HepG2 (cell line): ENCODE results near the gene ATP13A2. TPM values are rescaled to one million over a fixed set of nuclear protein-coding genes. Genes with fewer than 3 reads are reported as not detected.

Experiments
- ATAC-seq: fragments of 200-7000 bp; cut with Tn5 transposase; 3 replicates; pipeline ENCODE4 v1.9.1; 2020; ENCODE audit warnings: mild to moderate bottlenecking, moderate library complexity
- BruUV-seq: library from RNA; stranded (reverse); fragments of 400-500 nt; replicated peaks from 2 replicates; lab custom pipeline; 2021; lab: Mats Ljungman, UMichigan
- CTCF ChIA-PET: fragments of 300-600 bp; formaldehyde crosslinking; extraction: SDS; loops from one replicate; lab custom pipeline; 2021; ENCODE audit warnings: low total read pairs, inconsistent platforms, low intra/inter-chr PET ratio; lab: Yijun Ruan, JAX
- POLR2A ChIA-PET: fragments of 350-600 bp; sonication (Branson Sonifier 250); formaldehyde crosslinking; loops from one replicate; lab custom pipeline; 2020; ENCODE audit warnings: antibody characterized with exemption, inconsistent platforms; lab: Yijun Ruan, JAX
- DNase-seq: peaks from one replicate; pipeline ENCODE4 v3.0.0-alpha.2; 2015; ENCODE audit warnings: low spot score
- FAIRE-seq: peaks from 3 replicates; lab custom pipeline; 2011; peaks lifted over from hg19 to GRCh38; lab: Jason Lieb, UNC
- H2AFZ ChIP-seq: one replicate; pipeline ENCODE4 v1.6.1; 2011; ENCODE audit warnings: low read length, inconsistent platforms
- H3K27ac ChIP-seq: fragments of 300-600 bp; 3 replicates; pipeline ENCODE4 v1.8.0; 2011; ENCODE audit warnings: mixed run types, mild to moderate bottlenecking, mixed read lengths, low read length, inconsistent platforms; ENCODE audit not compliant: insufficient read depth; ENCODE audit errors: extremely low read length
- H3K27me3 ChIP-seq, 2 experiments: fragments of 200-600 bp in 1 of 2; 2 replicates in 1 of 2; 3 replicates in 1 of 2; pipeline versions ENCODE4 v1.6.0 to v1.8.0; 2011; ENCODE audit warnings: low read length in 2 of 2, mild to moderate bottlenecking in 2 of 2, moderate library complexity in 2 of 2, inconsistent platforms in 1 of 2; ENCODE audit not compliant: insufficient read depth in 2 of 2, control insufficient read depth in 1 of 2
- H3K36me3 ChIP-seq, 2 experiments: fragments of 200-600 bp in 1 of 2; replicated peaks in 1 of 2; 2 replicates in 1 of 2; 3 replicates in 1 of 2; pipeline versions ENCODE4 v1.5.1 to v1.8.0; 2011; ENCODE audit warnings: low read length in 2 of 2, inconsistent platforms in 1 of 2; ENCODE audit not compliant: insufficient read depth in 2 of 2, control insufficient read depth in 1 of 2
- H3K4me1 ChIP-seq: 2 replicates; pipeline ENCODE4 v1.5.1; 2012; ENCODE audit warnings: low read length, inconsistent platforms; ENCODE audit not compliant: insufficient read depth
- H3K4me2 ChIP-seq: 2 replicates; pipeline ENCODE4 v1.6.0; 2011; ENCODE audit warnings: low read depth, low read length, inconsistent platforms
- H3K4me3 ChIP-seq, 3 experiments: fragments of 200-600 bp in 1 of 3; sonication (generic), shearing (Covaris generic) in 1 of 3; replicated peaks in 1 of 3; 2 replicates each; pipeline ENCODE4 v1.5.1; 2011 to 2016; ENCODE audit warnings: low read length in 3 of 3, inconsistent platforms in 2 of 3, low read depth in 2 of 3, mild to moderate bottlenecking in 2 of 3, control low read depth in 1 of 3, mixed read lengths in 1 of 3; ENCODE audit not compliant: insufficient read depth in 1 of 3
- H3K79me2 ChIP-seq: one replicate; pipeline ENCODE4 v1.6.1; 2011; ENCODE audit warnings: low read length, inconsistent platforms; ENCODE audit not compliant: insufficient read depth
- H3K9ac ChIP-seq: 2 replicates; pipeline ENCODE4 v1.6.0; 2011; ENCODE audit warnings: mild to moderate bottlenecking, low read depth, low read length, inconsistent platforms; ENCODE audit not compliant: insufficient read depth
- H3K9me3 ChIP-seq: 2 replicates; pipeline ENCODE4 v1.5.1; 2012; ENCODE audit warnings: mild to moderate bottlenecking, low read length
- H4K20me1 ChIP-seq: 2 replicates; pipeline ENCODE4 v1.6.0; 2011; ENCODE audit warnings: inconsistent platforms, mild to moderate bottlenecking, low read length, moderate library complexity; ENCODE audit not compliant: insufficient read depth
- ARHGAP35 ChIP-seq: sonication (generic); formaldehyde crosslinking; IDR thresholded peaks from 2 replicates; pipeline ENCODE4 v1.9.0; 2022; ENCODE audit warnings: mild to moderate bottlenecking, inconsistent platforms, moderate library complexity, missing genetic modification reagents, borderline replicate concordance
- BCLAF1 ChIP-seq: fragments of 450-650 bp; IDR thresholded peaks from 2 replicates; pipeline ENCODE4 v1.6.1; 2017; ENCODE audit warnings: mild to moderate bottlenecking
- CREB3 ChIP-seq: sonication (generic); formaldehyde crosslinking; IDR thresholded peaks from 2 replicates; pipeline ENCODE4 v1.5.0; 2020; ENCODE audit warnings: missing genetic modification reagents
- GFI1 ChIP-seq: sonication (generic); formaldehyde crosslinking; IDR thresholded peaks from 2 replicates; pipeline ENCODE4 v1.5.0; 2020; ENCODE audit warnings: missing genetic modification reagents, mild to moderate bottlenecking, borderline replicate concordance
- HNF4G ChIP-seq, 2 experiments: sonication (generic) in 1 of 2; formaldehyde crosslinking in 1 of 2; IDR thresholded peaks; 2 replicates each; pipeline versions ENCODE4 v1.4.0 to v1.6.1; 2011 to 2020; ENCODE audit warnings: borderline replicate concordance in 2 of 2, low read depth in 2 of 2, mild to moderate bottlenecking in 2 of 2, low read length in 1 of 2, missing genetic modification reagents in 1 of 2, moderate library complexity in 1 of 2
- MLLT10 ChIP-seq: sonication (generic); formaldehyde crosslinking; IDR thresholded peaks from 2 replicates; pipeline ENCODE4 v1.4.0; 2020; ENCODE audit warnings: missing genetic modification reagents
- POLR2AphosphoS2 ChIP-seq: IDR thresholded peaks from 2 replicates; pipeline ENCODE4 v1.6.1; 2011; ENCODE audit warnings: low read depth, low read length, improper control_type of control experiment
- SAP130 ChIP-seq: IDR thresholded peaks from 2 replicates; pipeline ENCODE4 v1.6.1; 2016; ENCODE audit warnings: low read depth
- ZBED4 ChIP-seq: sonication (generic); formaldehyde crosslinking; IDR thresholded peaks from 2 replicates; pipeline ENCODE4 v1.4.0; 2020; ENCODE audit warnings: missing genetic modification reagents, borderline replicate concordance
- WGBS: methylation state at CpG from one replicate; pipeline ENCODE4 v1.1.6; 2017; ENCODE audit warnings: low lambda C conversion rate; 5-methylcytosine and 5-hydroxymethylcytosine counted together
- in situ Hi-C: cut with HindIII; loops from 2 replicates; pipeline ENCODE4 v1.10.0; 2017; ENCODE audit warnings: low pct_unique_long_range_greater_than_20kb; ENCODE audit not compliant: extremely low pct_ligation_motif_present
- intact Hi-C: fragments of 100-400 bp; cut with micrococcal nuclease; formaldehyde crosslinking; loops from one replicate; pipeline ENCODE4 v1.10.0; 2022; ENCODE audit not compliant: unreplicated experiment
- polyA plus RNA-seq, 8 experiments: library from polyadenylated mRNA; depleted of rRNA in 3 of 8; stranded (reverse) in 7 of 8; unstranded in 1 of 8; fragments of >200 nt; fragmentation: Illumina TruSeq in 4 of 8; extraction: Trizol in 4 of 8; gene quantifications; 2 replicates each; pipeline versions ENCODE4 v1.2.1 to v1.2.3, GENCODE V29; 2011 to 2016; ENCODE audit warnings: low read depth in 4 of 8, missing spikeins in 1 of 8, mixed read lengths in 1 of 8; ENCODE audit not compliant: insufficient read depth in 1 of 8
- total RNA-seq, 5 experiments: library from RNA; depleted of rRNA; stranded (reverse); fragments of >200 nt; fragmentation: Illumina TruSeq; extraction: Trizol; gene quantifications; 2 replicates each; pipeline ENCODE4 v1.2.3, GENCODE V29; 2016; ENCODE audit warnings: low read depth in 1 of 5

ATP13A2 gene
- total and polyA plus RNA-seq, 2 of the 13 experiments (the other 11 are each of a cell fraction or from before 2014, with no cell fraction given): 13.2 to 16.2 TPM

- TF ChIP-seq HNF4G (IDR thresholded peaks at IDR 0.05; ENCODE audit: borderline replicate concordance, low read depth, low read length) (no peak), HNF4G (CRISPR knock-in tag; IDR thresholded peaks at IDR 0.05; ENCODE audit: borderline replicate concordance, low read depth) (no peak), CREB3 (CRISPR knock-in tag) (no peak), GFI1 (no peak), MLLT10 (CRISPR knock-in tag) (no peak)
These were observed 20.2 kb downstream of the ATP13A2 start (continued) for GRCh38 chr1:16991571-16991970.

- H3K36me3 ChIP-seq: no peaks in the 10 kb centered on the region
- CTCF ChIA-PET: no interaction called here
- ATAC-seq (no peak), FAIRE-seq (no peak), DNase-seq (no peak)
- H3K27me3 ChIP-seq: no peaks in the 10 kb centered on the region
- no peak overlapping the region for H3K4me3 ChIP-seq
- no peak overlapping the region for H3K9ac ChIP-seq
- intact Hi-C loops (no loop called here), in situ Hi-C loops (no loop called here)
- no peaks in the 10 kb centered on the region for H3K79me2 ChIP-seq
- BruUV-seq: no TSS peak
- TF ChIP-seq SAP130 (CRISPR knock-in tag) (no peak), POLR2AphosphoS2 (no peak), ARHGAP35 (no peak), ZBED4 (no peak), BCLAF1 (no peak), HNF4G (IDR thresholded peaks at IDR 0.05; ENCODE audit: borderline replicate concordance, low read depth, low read length) (no peak), HNF4G (CRISPR knock-in tag; IDR thresholded peaks at IDR 0.05; ENCODE audit: borderline replicate concordance, low read depth) (no peak)
- no peaks in the 10 kb centered on the region for H3K4me1 ChIP-seq
- 95% methylated on average over 19 of the region's 22 CpGs for WGBS
- no peak overlapping the region for H3K4me2 ChIP-seq
- H2AFZ ChIP-seq: no peak overlapping the region
- no peaks in the 10 kb centered on the region for H3K9me3 ChIP-seq
- H3K27ac ChIP-seq: no peak overlapping the region
- no peaks in the 10 kb centered on the region for H4K20me1 ChIP-seq
- POLR2A ChIA-PET: no interaction called here
These were observed 21.9 kb downstream of the ATP13A2 start for GRCh38 chr1:16989676-16990391.
